NCI-H2171 treated with DMSO at 0.1 percent for 48 hours (cell line): ENCODE measurements around the gene PLEKHM3.
"Not testable (repeated sequence)": the region's sequence is repeated elsewhere in the genome, so short reads cannot be mapped to it uniquely, and the experiment has no call there.

Experiments
- DNase-seq: peaks from one replicate; lab custom pipeline; 2025; lab: John Stamatoyannopoulos, UW

The PLEKHM3 gene

DNA sequence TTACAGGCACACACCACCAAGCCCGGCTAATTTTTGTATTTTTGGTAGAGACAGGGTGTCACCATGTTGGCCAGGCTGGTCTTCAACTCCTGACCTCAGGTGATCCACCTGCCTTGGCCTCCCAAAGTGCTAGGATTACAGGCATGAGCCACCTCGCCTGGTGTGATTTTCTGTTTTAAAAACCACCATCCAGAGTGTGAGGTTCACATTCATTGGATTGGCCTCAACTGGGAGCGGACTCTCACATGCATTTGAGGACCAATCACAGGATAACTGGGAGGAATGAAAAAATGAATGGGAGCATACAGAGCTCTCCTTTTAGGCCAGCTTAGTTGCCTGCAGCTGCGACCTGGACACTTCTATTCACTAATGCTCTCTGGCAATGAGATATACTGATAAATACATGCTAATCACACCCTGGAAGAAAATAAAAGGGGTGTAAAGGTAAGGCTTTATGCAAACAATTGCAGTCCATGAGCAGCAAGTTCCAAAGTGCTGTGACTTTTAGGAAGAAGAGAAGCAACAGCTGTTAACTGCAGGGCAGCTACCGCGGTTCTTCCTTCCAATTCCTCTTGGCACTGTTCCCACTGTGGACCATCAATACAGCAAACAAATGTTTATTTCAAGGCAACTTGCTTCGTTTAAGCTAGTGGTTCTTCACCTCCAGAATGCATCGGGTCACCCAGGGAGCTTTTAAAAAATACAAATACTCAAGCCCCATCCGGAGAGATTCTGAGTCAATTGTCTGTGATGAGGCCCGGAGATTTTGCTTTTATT lies 206.1 kb downstream of the PLEKHM3 start:
- DNase-seq = no peak

DNA sequence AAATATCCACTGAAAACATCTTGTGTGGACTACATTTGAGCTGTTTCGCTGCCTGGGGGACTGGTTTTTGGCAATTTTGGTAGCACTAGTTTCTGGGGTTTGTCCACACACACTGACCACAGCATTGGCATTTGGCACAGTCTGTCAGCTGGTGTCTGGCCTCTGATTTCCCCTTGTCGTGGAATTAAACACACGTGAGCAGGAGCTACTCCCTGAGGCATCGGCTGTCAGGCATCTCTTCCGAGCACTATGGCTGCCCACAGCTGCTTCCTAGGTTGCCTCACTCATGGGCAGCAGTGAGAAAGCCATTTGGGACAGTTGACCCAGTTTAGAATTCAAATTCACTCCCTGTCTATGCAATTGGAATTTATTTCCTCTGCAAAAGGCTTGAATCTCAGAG lies 208.8 kb downstream of the PLEKHM3 start:
- DNase-seq = no peak

DNA sequence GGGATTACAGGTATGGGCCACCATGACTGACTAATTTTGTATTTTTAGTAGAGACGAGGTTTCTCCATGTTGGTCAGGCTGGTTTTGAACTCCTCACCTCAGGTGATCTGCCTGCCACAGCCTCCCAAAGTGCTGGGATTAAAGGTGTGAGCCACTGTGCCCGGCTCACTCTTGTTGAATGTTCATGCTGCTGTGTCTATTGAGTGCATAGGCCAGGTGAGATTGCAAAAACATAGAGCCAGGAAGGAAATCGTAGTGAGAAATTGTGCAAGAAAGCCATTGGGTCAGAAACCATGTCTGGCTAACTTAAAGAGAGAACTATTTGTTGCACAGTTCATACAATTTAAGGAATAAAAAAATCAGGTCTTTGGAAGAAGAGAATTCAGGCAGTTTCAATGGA lies 210.1 kb downstream of the PLEKHM3 start:
- DNase-seq = no peak

DNA sequence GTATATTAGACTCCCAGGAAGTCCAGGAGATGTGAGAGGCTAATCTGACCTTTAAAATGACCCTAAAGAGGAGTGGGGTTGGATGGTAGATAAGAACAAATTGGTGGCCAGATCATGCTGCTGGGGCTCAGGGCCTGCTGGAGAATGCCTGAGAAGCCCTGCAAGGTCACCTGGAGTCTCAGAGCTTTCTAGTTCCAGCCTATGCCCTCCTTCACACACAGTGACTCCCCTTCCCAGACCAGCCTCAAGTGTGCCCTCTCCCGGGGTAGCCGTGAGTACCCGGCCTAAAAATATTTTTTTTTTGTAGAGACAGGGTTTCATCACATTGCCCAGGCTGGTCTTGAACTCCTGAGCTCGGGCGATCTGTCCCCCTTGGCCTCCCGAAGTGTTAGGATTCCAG lies 211.4 kb downstream of the PLEKHM3 start:
- DNase-seq = no peak

DNA sequence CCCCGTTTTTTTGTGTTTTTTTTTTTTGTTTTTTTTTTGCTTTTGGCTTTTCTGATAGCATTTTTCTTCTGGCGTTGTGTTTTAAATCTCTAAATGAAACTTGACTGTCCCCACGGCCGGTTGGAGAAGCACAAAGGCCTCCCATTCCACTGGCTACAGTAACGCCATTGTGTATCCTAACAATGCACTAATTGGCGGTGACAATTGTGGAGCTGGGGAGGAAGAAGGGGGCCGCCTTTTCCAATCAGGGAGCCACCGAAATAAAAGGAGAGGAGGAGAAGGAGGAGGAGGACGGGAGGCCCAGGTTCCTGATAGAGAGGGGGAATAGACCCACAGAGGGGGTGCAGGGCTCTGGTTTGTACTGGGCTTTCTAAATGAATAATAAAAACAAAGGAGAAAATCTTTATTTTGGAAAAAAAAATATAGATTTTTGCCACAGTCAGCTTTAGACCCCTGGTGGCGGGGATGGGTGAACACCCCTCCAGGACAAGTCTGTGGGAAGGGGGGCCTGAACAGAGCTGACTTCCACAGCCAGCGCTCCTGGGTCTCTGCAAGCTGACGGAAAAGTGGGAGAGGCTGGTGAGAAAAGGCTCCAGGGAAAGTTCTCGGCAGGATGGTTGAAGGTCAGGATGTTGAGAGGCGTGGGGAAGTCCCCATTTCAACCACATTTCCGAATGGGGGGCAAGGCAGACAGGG lies 212.0 kb downstream of the PLEKHM3 start:
- DNase-seq = no peak

DNA sequence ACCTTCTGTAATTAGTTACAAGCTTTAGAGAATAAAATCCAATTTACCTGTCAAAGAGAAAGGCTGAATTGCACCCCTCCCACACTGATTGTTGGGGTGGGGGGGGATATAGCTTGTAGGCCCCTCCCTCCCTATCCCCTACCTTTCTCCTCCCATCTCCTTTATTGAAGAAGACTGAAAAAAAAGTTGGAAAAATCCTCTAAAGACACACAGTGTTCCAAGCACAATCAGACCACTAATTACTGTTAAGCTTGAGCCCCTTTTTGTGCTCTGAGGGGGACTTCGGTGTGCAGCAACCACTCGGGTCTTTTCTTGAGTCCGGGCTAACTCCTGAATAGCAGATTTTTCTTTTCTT lies 212.6 kb downstream of the PLEKHM3 start:
- DNase-seq = no peak

DNA sequence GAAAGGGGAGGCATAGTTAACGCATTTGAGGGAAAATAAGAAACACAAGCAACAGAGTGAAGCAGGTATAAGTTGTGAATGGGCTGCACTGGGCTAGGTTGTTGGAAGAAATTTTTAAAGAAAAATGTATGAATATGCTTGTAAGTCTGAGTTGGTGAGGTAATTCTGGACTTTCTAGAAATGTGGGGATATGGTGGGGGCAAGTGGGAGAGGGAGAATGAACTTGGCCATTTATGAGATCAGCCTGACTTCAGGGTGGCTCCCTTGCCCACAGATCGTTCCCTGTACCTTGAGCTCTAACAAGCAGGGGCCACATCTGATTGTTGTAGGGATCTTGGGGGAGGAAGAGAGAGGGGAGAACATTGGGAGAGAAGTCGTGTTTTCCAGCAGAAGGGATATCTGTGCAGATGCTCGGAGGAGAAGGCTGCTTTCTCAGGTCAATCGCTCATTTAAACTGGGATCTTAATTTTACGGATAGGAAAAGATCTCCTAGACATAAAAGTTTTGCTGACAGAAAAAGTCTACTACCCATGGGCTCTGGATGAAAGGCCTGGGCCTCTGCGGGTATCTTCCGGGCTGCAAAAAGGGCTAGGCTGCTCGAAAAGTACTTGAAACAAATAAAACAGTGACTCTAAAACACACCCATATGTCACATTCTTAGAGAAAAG lies 213.1 kb downstream of the PLEKHM3 start:
- no peak for DNase-seq

DNA sequence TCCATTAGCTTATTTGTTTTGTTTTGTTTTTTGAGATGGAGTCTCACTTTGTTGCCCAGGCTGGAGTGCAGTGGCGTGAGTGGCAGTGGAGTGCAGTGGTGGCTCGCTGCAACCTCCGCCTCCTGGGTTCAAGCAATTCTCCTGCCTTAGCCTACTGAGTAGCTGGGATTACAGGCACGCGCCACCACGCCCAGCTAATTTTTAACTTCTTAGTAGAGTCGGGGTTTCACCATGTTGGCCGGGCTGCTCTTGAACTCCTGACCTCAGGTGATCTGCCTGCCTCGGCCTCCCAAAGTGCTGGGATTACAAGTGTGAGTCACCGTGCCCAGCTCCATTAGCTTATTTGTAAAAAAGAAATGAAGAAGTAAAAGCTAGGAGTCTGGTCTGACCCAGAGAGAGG lies 213.7 kb downstream of the PLEKHM3 start:
- not testable (repeated sequence) for DNase-seq

DNA sequence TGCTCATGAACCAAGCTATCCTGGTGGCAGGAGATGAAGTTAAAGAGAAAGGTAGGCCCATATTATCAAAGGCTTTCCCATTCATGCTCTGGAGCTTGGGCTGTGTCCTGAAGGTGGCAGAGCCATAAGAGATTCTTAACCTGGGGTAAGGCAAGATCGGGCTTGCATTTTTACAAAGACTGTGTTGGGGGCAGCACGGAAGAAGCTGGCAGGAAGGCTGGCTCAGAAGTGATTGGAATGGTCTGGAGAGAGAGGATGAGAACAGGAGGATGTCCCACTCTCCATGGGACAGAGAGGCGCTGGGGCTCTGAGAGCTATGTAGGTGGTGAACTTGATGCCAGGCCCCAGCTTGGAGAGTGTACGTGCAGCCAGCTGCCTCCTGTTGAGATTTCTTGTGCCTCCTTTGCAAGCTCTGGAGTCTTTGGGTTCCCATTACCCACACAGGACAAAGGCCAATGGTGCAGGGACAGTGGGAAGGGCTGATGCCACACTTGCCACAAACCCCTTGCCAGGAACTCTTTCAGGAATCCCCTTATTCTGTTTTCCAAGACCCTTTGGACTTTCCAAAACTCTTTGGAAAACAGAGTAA lies 215.0 kb downstream of the PLEKHM3 start:
- no peak for DNase-seq

DNA sequence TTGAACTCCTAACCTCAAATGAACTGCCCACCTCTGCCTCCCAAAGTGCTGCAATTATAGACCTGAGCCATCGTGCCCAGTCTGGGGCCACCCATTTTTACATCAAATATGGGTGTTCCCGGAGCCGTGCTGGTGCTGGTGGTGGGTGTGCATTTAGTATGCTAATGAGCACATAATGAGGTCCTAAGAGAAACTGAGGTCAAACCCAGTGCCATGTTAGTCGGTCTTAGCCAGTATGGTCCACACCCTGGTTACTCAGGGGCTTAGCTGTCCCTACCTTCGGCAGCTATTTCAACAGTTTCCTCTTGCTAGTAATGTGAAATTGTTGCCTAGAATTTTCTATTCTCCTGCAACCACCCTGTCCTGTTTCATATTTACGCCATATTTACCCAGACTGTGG lies 217.2 kb downstream of the PLEKHM3 start:
- no peak for DNase-seq

DNA sequence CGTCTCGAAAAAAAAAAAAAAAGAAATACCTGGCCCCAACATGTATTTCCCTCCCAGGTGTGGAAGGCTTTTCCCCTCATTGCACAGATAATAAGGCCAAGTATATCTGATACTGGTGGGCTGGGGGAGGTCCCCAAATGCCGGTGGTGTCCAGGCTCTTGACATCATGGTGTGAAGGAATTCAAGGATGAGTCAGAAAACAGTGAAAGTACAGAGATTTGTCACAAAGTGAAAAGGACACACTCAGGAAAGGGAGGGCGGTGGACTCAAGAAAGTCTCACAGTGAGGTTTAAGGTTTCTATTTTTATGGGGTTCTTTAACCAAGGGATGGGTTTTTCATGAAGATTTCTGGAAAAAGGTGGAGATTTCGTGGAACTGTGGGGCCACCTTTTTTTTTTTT lies 217.8 kb downstream of the PLEKHM3 start:
- no peak for DNase-seq

DNA sequence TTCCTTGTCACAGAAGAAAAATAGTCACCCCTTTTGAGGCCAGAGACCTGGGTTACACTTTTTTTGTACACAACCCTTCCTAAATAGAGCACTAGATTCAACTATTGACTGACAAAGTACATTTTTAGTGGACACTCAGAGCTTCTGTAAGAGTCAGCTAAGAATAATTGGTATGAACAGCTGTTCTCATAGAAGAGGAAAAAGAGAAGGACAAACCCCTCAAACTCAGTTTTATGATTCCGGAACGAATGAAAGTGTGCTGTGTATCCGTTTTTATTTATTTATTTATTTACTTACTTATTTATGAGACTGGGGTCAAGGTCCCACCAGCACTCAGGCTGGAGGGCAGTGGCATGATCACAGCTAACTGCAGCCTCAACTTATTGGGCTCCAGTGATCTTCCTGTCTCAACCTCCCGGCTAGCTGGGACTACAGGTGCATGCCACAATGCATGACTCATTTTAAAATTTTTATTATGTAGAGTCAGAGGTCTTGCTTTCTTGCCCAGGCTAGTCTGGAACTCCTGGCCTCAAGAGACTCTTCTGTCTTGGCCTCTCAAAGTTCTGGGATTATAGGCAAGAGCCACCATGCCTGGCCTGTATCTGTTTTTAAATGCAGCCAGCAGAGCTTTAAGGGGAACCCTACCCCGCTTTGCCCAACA lies 219.6 kb downstream of the PLEKHM3 start:
- DNase-seq = no peak

DNA sequence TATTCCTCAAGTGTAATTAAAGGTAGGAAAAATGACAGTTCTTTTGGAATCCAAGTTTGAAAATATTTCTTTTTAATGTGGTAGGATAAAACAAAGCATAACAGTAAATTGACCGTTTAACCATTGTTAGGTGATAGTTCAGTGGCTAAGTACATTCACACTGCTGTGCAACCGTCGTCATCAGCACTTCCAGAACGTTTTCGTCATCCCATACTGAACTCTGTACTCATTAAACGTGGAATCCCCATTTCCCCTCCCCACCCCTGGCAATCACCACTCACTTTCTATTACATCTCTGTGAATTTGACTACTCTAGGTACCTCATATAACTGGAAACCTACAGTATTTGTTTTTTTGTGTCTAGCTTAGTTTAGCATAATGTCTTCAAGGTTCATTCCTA lies 222.7 kb downstream of the PLEKHM3 start:
- no peak for DNase-seq

DNA sequence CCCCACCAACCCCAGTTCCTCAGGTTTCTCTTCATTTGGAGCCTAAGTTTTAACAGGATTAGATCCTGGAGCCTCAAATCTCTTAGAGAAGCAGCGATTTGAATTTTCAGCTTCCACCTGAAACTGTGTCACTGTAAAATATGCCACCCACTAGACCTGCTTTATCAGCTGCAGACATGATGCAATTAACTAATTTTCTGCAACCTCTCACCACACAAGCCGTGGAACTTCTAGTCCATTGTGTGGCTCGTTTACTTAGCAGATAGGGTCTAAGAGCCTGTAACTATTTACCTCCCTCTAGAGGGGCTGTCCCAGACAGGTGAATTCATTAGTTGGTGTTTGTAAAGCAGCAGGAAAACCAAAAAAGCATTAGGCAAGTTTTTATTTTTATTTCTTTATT lies 224.1 kb downstream of the PLEKHM3 start:
- DNase-seq = no peak

DNA sequence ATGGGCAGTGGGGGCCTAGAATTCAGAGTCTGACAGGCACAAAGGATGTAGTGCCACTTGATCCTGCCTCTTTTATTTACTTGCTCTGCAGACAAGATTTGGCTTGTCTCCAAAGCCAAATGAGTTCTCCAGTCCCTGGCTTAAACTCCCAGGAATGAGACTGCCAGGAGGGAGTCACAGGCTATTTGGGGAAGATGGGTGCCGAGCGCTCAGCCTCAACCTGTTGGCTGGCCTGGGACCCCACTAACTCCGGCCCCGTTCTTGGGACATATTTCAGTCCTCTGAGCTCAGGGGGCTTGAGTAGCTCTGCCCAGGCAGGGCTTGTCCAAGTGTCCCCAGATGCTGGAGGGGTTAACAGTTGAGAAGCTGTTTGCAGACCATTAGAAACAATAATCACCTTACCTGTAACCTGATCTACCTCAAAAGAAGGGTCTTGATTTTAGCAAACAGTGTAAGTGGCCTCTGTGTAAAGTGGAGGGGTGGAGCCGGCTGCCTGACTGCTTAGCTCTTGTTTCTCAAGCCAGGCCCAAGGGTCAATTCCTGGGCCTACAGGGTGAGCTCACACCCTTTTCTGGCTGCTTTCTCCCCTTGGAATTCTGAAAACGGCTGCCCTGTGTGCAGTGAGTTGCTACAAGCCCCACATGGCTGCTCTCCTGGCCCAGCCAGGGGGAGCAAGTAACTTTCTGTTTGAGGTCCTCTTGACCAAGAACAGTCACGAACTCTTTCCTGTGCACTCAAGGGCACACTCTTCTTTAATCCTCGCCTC lies 228.6 kb downstream of the PLEKHM3 start:
- peak; percentile 70 for DNase-seq

DNA sequence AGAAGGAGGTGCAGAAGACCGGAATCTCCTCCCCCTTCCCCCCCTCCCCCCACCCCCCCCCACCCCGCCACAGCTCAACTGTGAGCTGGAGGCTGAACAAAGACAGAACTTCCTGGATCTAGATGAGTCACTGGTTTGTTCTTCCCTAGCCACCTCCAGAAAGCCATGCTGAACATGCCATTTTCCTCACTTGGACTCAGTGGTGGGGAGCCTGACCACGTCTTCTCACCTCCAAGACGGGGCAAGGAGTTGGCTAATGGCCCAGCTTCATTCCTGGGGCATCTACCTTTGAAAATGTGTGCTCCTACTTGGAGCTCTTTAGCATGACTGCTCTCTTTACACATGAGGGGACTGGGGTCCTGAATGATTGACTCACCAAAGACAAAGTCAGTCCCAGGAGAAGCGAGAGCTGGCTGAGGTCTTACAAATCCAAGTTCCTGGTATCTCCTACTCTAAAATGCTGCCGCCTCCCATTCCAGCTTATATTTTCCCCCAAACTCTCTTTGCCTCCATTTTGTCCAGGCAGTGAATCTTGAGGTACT lies 233.0 kb downstream of the PLEKHM3 start:
- no peak for DNase-seq

DNA sequence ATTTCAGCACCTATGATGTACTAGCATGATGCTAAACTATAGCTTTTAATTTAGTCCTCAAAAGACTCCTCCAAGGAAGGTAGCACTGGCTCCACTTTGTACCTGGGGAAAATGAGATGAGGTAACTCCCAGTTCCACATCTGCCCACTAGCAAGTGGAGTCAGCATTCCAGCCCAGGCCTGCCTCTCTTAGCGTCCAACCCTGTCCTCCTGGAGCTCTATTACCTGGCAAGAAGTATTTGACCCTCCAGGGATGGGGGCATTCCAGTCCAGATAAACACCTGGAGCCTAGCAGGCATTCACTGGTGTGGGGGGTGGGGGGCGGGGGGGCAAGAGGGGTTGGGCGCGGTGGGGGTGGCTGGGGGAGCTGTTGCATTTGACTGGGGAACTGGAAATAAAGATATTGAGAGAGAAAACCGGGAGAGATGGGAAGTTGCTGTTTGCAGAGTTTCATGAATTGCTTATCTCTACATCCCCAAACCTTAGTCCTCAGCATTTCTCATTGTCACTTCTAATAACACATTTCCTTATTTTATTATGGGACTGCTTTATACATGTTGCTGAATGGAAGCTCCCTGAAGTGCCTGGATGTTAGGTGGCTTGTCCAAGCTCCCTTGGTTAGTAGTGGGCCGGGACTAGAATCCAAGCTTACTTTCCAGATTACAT lies 233.6 kb downstream of the PLEKHM3 start:
- DNase-seq = no peak

DNA sequence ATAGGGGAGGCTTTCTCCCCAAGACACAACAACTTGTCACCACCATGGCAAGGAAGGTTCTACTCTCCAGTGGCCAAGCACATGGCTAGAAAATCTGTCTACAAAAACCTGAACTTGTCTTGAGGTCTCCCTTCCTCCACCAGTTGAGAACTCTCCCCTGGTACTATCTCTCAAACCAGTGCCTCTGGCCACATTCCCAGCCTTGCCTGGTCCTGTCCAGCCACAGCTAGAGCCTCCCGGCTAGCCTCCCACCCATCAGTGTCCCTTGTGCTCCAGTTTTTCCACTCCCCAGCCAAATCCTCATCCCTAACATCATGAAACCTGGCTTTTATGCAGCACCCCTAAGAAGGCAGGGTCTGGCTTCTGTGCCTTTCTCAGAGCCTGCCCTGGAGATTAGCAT lies 234.4 kb downstream of the PLEKHM3 start:
- DNase-seq = no peak

DNA sequence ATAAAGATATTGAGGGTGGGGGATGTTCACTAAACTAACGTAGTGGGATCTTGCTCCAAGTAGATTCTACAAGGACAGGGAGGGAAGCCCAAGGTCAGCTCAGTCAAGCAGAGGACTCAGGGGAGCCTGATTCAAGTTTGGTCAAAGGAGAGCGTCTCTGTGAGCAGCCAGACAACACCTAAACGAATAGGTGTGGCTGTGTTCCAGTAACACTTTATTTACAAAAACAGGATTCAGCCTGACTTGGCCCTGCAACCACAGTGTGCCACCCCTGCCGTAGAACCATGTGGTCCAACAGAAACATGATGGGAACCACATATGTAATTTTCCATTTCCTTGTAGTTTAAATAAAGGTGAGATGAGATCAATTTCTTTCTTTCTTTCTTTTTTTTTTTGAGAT lies 237.5 kb downstream of the PLEKHM3 start:
- no peak for DNase-seq

DNA sequence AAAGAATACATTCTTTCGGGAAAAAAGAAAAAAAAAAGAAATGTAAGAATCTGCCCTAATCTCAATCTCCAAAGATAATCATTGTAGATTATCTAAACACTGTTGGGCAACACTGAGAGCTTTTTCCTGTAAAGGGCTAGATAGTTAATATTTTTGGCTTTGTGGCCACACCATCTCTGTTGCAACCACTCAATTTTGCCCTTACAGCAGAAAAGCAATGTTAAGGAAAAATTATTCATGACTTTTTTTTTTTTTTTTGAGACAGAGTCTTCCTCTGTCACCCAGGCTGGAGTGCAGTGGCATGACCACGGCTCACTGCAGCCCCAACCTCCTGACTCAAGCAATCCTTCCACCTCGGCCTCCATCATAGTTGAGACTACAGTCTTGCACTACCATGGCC lies 238.3 kb downstream of the PLEKHM3 start:
- no peak for DNase-seq

DNA sequence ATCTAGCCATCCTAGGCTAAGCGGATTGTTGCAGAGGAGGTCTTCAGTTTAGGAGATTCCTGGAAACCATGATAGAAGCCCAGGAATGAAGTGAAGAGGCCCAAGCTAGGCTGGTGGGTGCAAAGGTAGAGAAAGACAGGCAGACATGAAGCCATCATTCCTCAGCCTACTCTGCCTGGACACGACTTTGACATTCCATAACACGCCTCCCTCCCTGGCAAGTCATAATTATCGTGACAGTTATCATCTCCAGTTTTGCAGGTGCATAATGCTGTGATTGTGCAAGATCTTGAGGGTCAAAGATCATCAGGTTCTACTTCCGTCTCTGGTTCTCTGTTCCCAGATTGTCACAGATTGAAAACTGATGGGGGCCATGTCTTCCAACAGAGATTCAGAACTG lies 240.4 kb downstream of the PLEKHM3 start:
- DNase-seq = no peak
